Stimulated activated memory B cell treated with anti-CD40 and anti-IgM and Interleukin-4, amounts not matched to agents 10 μg/mL and 1 μg/mL and 100 μg/mL, for 72 hours (primary cell): Measurements from ENCODE around the gene TBCEL.
A peak's percentile ranks its signal among the peaks of the same experiment; 100 is the strongest.
"Not testable (repeated sequence)": the region's sequence is repeated elsewhere in the genome, so short reads cannot be mapped to it uniquely, and the experiment has no call there.

Source experiments
- ATAC-seq: fragments of 150-1000 bp; cut with Tn5 transposase; 2 replicates; pipeline ENCODE4 v1.10.0; 2021
- H3K27ac Mint-ChIP-seq: one replicate; pipeline ENCODE4 v1.8.0; 2022; ENCODE audit warnings: mild to moderate bottlenecking, mixed read lengths
- H3K27me3 Mint-ChIP-seq: one replicate; pipeline ENCODE4 v1.8.0; 2022; ENCODE audit warnings: mixed read lengths
- H3K36me3 Mint-ChIP-seq: one replicate; pipeline ENCODE4 v1.8.0; 2022; ENCODE audit warnings: mixed read lengths
- H3K4me1 Mint-ChIP-seq: one replicate; pipeline ENCODE4 v1.8.0; 2022; ENCODE audit warnings: mixed read lengths
- H3K4me3 Mint-ChIP-seq: one replicate; pipeline ENCODE4 v1.8.0; 2022; ENCODE audit warnings: mild to moderate bottlenecking, moderate library complexity, mixed read lengths
- H3K9me3 Mint-ChIP-seq: one replicate; pipeline ENCODE4 v1.8.0; 2022; ENCODE audit warnings: mixed read lengths

Gene TBCEL

GRCh38 chr11:121006922-121007321 lies 17.0 kb upstream of the TBCEL start:
- Mint-ChIP-seq H3K4me3 (no peak overlapping the region), H3K4me1 (no peaks in the 10 kb centered on the region), H3K27ac (no peak overlapping the region), H3K9me3 (peaks cover 17% of the 10 kb centered on the region), H3K27me3 (peaks cover 38% of the 10 kb centered on the region), H3K36me3 (peaks cover 6% of the 10 kb centered on the region)
- no peak for ATAC-seq

GRCh38 chr11:121008551-121008950 lies 15.4 kb upstream of the TBCEL start:
- ATAC-seq = no peak
- Mint-ChIP-seq H3K9me3 (peaks cover 17% of the 10 kb centered on the region), H3K4me1 (no peaks in the 10 kb centered on the region), H3K36me3 (peaks cover 6% of the 10 kb centered on the region), H3K27ac (no peak overlapping the region), H3K27me3 (peaks cover 38% of the 10 kb centered on the region), H3K4me3 (no peak overlapping the region)

- peaks cover 9% of the 10 kb centered on the region for H3K9me3 Mint-ChIP-seq
- H3K27ac Mint-ChIP-seq = no peak overlapping the region
- H3K4me3 Mint-ChIP-seq = no peak overlapping the region
- H3K4me1 Mint-ChIP-seq = no peaks in the 10 kb centered on the region
- ATAC-seq = no peak
- no peaks in the 10 kb centered on the region for H3K36me3 Mint-ChIP-seq
- H3K27me3 Mint-ChIP-seq = peaks cover 25% of the 10 kb centered on the region
Measured at GRCh38 chr11:121012091-121012490, 11.8 kb upstream of the TBCEL start.

- Mint-ChIP-seq H3K4me3 (no peak overlapping the region), H3K27me3 (peaks cover 23% of the 10 kb centered on the region), H3K27ac (no peak overlapping the region), H3K36me3 (no peaks in the 10 kb centered on the region), H3K4me1 (peaks cover 7% of the 10 kb centered on the region), H3K9me3 (peaks cover 3% of the 10 kb centered on the region)
- ATAC-seq = no peak
Measured at GRCh38 chr11:121018746-121019145, 5.2 kb upstream of the TBCEL start.

- ATAC-seq, H3K27ac Mint-ChIP-seq: not testable (repeated sequence)
- peaks cover 23% of the 10 kb centered on the region for H3K27me3 Mint-ChIP-seq
Measured at GRCh38 chr11:121021718-121022117, 2.2 kb upstream of the TBCEL start.

GRCh38 chr11:121024989-121025388 lies 1.1 kb downstream of the TBCEL start:
- ATAC-seq = no peak
- peaks cover 42% of the 10 kb centered on the region for H3K4me1 Mint-ChIP-seq
- peaks cover 10% of the 10 kb centered on the region for H3K36me3 Mint-ChIP-seq
- peak overlapping the region; percentile 92 for H3K27ac Mint-ChIP-seq
- peak overlapping the region; percentile 98 for H3K4me3 Mint-ChIP-seq
- no peaks in the 10 kb centered on the region for H3K9me3 Mint-ChIP-seq
- H3K27me3 Mint-ChIP-seq = peaks cover 18% of the 10 kb centered on the region

More at GRCh38 chr11:121021718-121022117, 2.2 kb upstream of the TBCEL start:
- peaks cover 30% of the 10 kb centered on the region for H3K4me1 Mint-ChIP-seq
- H3K36me3 Mint-ChIP-seq, H3K9me3 Mint-ChIP-seq, H3K4me3 Mint-ChIP-seq: not testable (repeated sequence)

- Mint-ChIP-seq H3K4me1 (peaks cover 35% of the 10 kb centered on the region), H3K9me3 (no peaks in the 10 kb centered on the region), H3K27ac (no peak overlapping the region), H3K4me3 (no peak overlapping the region), H3K27me3 (no peaks in the 10 kb centered on the region), H3K36me3 (peaks cover 22% of the 10 kb centered on the region)
- ATAC-seq = no peak
Measured at GRCh38 chr11:121029153-121029552, 5.3 kb downstream of the TBCEL start.

- H3K9me3 Mint-ChIP-seq = no peaks in the 10 kb centered on the region
- H3K27ac Mint-ChIP-seq = no peak overlapping the region
- no peaks in the 10 kb centered on the region for H3K27me3 Mint-ChIP-seq
- no peak for ATAC-seq
- H3K36me3 Mint-ChIP-seq = peaks cover 22% of the 10 kb centered on the region
- peaks cover 27% of the 10 kb centered on the region for H3K4me1 Mint-ChIP-seq
- H3K4me3 Mint-ChIP-seq = no peak overlapping the region
Measured at GRCh38 chr11:121029813-121030445, 6.0 kb downstream of the TBCEL start.

- ATAC-seq = no peak
- Mint-ChIP-seq H3K27me3 (no peaks in the 10 kb centered on the region), H3K9me3 (no peaks in the 10 kb centered on the region), H3K4me1 (peaks cover 24% of the 10 kb centered on the region), H3K4me3 (no peak overlapping the region), H3K36me3 (peaks cover 27% of the 10 kb centered on the region), H3K27ac (no peak overlapping the region)
Measured at GRCh38 chr11:121031167-121031566, 7.3 kb downstream of the TBCEL start.

- H3K4me3 Mint-ChIP-seq, H3K27me3 Mint-ChIP-seq, H3K27ac Mint-ChIP-seq, H3K9me3 Mint-ChIP-seq, ATAC-seq: not testable (repeated sequence)
- peaks cover 29% of the 10 kb centered on the region for H3K36me3 Mint-ChIP-seq
- H3K4me1 Mint-ChIP-seq = peaks cover 28% of the 10 kb centered on the region
Measured at GRCh38 chr11:121031648-121032047, 7.7 kb downstream of the TBCEL start.

- Mint-ChIP-seq H3K27me3 (no peaks in the 10 kb centered on the region), H3K27ac (no peak overlapping the region), H3K4me3 (no peak overlapping the region), H3K36me3 (peaks cover 26% of the 10 kb centered on the region), H3K9me3 (no peaks in the 10 kb centered on the region), H3K4me1 (peaks cover 22% of the 10 kb centered on the region)
- no peak for ATAC-seq
Measured at GRCh38 chr11:121032546-121032945, 8.6 kb downstream of the TBCEL start.

- Mint-ChIP-seq H3K27me3 (no peaks in the 10 kb centered on the region), H3K36me3 (peaks cover 25% of the 10 kb centered on the region), H3K27ac (no peak overlapping the region), H3K9me3 (no peaks in the 10 kb centered on the region), H3K4me1 (peaks cover 19% of the 10 kb centered on the region), H3K4me3 (no peak overlapping the region)
- ATAC-seq = no peak
Measured at GRCh38 chr11:121033635-121034034, 9.7 kb downstream of the TBCEL start.

- Mint-ChIP-seq H3K36me3 (peaks cover 27% of the 10 kb centered on the region), H3K27me3 (no peaks in the 10 kb centered on the region), H3K9me3 (no peaks in the 10 kb centered on the region), H3K27ac (no peak overlapping the region), H3K4me3 (no peak overlapping the region), H3K4me1 (peaks cover 13% of the 10 kb centered on the region)
- ATAC-seq = no peak
Measured at GRCh38 chr11:121035169-121035755, 11.4 kb downstream of the TBCEL start.

- no peak overlapping the region for H3K27ac Mint-ChIP-seq
- peaks cover 23% of the 10 kb centered on the region for H3K36me3 Mint-ChIP-seq
- H3K4me3 Mint-ChIP-seq = no peak overlapping the region
- H3K27me3 Mint-ChIP-seq = no peaks in the 10 kb centered on the region
- peaks cover 12% of the 10 kb centered on the region for H3K4me1 Mint-ChIP-seq
- no peaks in the 10 kb centered on the region for H3K9me3 Mint-ChIP-seq
- ATAC-seq = no peak
Measured at GRCh38 chr11:121035780-121036179, 11.9 kb downstream of the TBCEL start.

- H3K4me3 Mint-ChIP-seq = no peak overlapping the region
- H3K4me1 Mint-ChIP-seq = peaks cover 12% of the 10 kb centered on the region
- no peak overlapping the region for H3K27ac Mint-ChIP-seq
- ATAC-seq = no peak
- H3K27me3 Mint-ChIP-seq = no peaks in the 10 kb centered on the region
- H3K9me3 Mint-ChIP-seq = no peaks in the 10 kb centered on the region
- H3K36me3 Mint-ChIP-seq = peaks cover 30% of the 10 kb centered on the region
Measured at GRCh38 chr11:121037016-121037415, 13.1 kb downstream of the TBCEL start.

- Mint-ChIP-seq H3K9me3 (no peaks in the 10 kb centered on the region), H3K4me3 (no peak overlapping the region), H3K36me3 (peaks cover 26% of the 10 kb centered on the region), H3K27me3 (no peaks in the 10 kb centered on the region), H3K4me1 (peaks cover 12% of the 10 kb centered on the region), H3K27ac (no peak overlapping the region)
- ATAC-seq = no peak
Measured at GRCh38 chr11:121038648-121039409, 14.9 kb downstream of the TBCEL start.
